GM18868 (cell line): ENCODE data around the gene ADRM1.

ENCODE experiments used
- ATAC-seq: cut with Tn5 transposase; IDR thresholded peaks from one replicate; pipeline ENCODE4 v1.9.1; 2021; ENCODE audit warnings: mild to moderate bottlenecking, moderate library complexity; ENCODE audit not compliant: unreplicated experiment

The ADRM1 gene

DNA sequence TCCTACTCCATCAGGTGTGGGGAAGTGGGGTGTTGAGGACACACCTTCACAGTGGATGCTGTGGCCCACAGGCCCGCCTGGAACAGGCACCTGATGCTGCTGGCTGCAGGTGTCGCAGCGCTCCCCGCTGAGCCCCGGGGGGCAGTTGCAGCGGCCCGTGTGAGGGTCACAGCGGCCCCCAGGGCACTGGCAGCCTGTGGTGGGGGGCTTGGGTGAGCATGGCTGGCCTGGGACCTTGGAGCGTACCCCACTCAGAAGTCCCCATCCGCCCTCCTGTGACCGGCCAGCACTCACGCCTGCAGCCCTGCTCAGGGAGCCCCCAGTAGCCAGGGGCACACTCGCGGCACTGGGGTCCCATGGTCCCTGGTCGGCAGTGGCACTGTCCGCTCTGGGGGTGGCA lies 19.2 kb downstream of the ADRM1 start:
- ATAC-seq = no peak

DNA sequence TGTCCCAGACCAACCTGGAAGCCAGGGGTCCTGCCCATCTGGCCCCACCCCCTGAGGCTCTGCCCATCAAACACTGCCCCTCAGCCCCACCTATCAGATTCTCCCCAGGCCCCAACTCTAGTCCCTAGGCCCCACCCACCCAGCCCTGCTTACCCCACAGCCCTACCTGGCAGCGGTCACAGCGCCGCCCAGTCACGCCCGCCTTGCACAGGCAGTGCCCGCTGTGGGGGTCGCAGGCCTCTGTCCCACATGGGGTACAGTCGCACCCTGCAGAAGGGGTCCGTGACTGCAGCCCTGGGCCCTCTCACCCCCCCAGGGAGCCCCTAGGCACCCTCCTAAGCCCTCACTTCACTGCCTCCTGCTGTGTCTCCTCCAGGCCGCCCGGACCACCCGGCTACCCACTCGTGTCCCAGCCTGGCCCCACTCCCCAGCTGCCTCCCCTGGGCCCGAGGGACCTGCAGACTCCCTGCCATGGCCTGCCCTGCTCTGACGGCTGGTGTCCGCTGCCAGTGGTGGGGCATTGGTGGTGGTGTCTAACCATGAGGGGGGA lies 19.8 kb downstream of the ADRM1 start:
- no peak for ATAC-seq

DNA sequence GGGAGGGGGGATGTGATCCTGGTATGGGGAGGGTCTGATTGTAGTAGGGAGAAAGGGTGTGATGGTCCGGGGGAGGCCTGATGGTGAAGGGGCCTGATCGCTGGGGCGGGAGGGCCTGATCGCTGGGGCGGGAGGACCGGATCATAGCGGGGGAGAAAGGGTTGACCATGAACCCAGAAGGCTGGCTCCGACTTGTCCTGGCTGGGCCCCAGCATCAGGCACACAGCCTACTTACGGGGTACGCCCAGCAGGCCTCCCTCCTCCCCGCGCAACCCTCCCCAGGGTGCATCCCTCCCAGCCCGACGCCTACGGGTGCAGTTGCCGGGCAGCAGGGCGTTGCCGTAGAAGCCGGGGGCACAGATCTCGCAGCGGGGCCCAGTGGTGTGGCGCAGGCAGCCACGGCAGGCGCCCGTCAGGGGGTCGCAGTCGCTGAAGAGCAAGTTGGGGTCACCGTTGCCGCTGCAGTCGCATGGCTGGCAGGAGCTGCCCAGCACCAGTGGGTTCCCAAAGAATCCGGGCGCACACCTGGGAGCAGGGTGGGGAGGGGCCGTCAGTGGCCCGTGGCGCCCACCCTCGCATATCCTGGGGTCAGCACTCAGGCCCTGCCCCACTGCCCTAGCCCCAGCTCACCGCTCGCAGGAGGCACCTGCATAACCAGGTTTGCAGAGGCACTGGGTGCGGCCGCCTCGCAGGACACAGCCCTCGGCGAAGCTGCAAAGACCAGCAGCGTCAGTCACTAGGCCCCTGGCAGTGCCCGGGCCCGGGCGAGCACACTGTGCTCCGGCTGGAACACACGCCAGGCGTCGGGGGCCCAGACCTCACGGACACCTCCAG lies 20.6 kb downstream of the ADRM1 start:
- no peak for ATAC-seq

DNA sequence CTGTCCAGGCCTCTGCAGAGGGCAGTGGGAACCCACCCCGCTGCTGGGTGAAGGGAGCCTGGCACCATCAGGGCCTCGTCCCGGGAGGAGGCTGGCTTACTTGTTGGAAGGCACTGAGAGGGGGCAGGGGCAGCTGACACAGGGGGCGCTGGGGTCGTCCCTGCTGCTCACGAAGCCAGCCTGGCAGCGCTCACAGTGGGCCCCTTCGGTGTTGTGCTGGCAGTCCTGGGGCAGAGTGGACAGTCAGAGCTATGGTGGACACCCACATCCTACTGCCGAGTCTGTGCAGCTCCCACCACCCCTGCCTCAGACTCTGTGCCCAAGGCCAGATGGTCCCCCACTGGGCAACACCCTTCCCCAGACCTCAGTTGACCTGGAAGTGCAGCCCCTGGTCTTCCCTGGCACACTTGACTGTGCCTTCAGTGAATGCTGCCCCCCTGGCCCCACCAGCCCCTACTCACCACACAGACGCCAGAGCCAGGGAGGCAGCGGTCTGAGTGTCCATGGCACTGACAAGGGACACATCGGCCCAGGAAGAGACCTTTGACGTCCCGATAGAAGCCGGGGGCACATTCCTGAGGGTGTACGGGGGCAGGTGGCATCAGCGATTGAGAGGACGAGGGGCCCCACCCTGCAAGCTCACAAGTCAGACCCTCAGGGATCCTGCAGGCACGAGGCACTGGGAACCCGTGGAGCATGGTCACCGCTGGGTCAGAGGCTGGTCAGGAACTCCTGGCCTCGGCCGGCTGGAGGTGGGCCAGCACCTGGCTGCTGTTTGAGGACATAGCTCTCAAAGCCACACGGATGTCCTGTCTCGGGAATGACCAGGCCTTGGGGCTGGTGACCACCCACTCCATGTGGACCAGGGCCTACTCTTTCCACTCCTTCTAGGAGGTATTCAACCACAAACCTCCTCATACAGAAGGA lies 21.4 kb downstream of the ADRM1 start:
- ATAC-seq = no peak

DNA sequence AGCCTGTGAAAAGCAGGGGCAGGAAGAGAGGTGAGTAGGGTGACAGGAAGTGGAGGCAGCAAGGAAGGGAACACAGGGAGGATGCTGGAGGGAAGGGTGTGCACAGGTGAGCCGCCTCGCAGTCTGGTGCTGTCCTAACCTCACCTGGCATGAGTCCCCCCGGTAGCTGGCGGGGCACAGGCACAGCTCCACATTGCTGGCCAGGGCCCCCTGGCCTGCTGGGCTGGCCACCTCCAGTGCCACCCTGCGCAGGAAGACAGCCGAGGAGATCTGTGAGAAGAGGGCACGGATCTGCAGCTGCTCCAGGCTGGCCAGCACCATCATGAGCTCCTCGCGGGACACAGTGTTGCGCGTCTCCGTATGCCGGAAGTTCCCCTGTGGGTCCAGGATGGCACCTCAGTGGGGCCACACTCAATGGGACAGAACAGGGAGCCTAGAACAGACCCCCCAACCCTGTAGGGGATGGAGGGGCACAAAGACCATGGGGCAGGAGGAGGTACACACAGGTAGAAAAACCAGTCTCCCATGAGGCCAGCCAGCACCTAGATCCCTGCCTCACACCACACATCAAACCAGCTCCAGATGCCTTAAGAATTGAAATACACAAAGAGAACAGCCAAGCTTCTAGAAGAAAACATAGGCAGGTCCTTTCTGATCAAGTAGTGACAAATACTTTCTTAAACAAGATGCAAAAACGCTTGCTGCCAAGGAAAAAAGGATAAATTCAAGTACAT lies 22.5 kb downstream of the ADRM1 start:
- no peak for ATAC-seq

DNA sequence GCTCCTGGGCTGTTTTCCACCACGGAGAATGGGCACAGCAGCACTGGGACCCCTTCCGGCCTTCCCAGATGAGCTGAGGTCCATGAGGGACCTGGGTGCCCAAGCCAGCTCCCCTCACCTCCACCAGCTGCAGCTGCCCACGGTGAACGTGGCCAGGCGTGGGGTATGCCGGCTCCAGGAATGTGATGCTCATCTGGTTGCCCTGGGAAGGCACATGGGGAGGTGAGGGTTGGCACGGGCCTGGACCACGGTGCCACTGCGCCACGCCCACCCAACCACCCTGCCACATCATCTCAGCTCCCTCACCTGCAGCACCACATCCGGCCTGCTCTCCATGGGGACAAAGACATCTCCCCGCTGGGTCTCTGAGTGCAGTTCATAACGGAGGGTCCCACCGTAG lies 23.8 kb downstream of the ADRM1 start:
- ATAC-seq = no peak

DNA sequence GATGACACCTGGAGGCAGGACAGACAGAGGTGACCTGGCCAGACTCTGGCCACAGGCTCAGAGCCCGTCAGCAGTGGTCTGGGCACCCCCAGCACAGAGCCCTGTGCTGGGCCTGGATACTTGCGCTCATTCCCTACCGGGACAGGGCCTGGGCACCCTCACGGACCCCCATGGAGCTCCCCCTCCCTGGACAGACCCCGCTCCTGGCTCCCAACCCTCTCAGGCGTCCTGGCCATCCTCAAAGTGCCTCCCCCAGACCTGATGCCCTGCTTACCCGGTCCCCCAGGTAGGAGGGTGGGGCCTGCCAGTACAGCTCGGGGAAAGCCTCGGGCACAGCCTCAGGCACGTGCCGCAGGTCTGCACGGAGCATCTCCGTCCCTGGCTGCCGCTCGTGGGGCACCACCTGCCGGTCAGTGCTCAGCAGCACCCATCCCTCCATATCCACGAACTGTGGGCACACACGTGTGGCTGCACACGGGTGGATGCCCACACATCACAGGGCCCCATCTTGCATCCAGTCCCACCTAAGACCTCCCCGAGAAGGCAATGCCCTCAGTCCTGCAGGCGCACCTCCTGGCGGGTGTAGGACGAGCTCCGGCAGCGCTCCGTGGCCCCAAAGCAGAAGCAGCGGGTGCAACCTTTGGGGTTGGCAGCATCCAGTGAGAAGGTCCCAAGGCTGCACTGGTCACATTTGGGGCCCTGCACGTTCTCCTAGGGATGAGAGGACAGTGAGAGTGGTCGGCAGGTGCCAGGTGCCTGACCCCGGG lies 24.3 kb downstream of the ADRM1 start:
- ATAC-seq = no peak

DNA sequence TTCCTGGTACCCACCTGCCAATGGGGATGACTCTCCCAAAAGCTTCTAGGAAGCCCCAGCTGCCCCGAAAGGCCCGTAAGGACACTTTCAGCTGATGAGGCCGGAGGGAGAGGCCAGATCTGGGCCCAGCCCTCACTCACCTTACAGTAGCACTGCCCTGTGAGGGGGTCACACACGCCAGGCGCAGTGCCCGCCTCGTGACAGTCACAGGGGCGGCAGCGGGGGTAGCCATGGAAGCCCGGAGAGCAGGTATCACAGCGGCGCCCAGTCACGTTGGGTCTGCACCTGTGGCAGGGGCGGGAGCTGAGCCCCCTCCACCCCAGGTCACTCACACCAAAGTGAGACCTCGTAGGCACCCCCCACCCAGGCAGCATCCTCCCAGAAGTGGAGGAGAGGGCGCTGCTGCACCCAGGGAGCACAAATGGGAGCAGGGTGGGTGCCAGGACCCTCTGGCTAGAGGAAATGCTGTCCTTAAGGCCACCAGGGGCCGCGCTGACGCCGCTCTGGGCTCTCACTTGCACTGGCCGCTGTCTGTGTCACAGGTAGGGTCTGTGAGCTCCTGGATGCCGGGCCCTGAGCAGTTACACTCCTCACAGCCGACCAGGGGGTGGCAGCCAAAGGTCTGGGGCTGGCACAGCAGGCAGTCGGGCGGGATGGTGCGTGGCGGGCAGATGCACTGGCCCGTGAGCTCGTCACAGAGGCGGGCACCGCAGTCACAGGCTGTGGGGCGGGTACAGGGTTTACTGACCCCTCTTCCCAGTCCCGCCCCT lies 25.1 kb downstream of the ADRM1 start:
- ATAC-seq = no peak

DNA sequence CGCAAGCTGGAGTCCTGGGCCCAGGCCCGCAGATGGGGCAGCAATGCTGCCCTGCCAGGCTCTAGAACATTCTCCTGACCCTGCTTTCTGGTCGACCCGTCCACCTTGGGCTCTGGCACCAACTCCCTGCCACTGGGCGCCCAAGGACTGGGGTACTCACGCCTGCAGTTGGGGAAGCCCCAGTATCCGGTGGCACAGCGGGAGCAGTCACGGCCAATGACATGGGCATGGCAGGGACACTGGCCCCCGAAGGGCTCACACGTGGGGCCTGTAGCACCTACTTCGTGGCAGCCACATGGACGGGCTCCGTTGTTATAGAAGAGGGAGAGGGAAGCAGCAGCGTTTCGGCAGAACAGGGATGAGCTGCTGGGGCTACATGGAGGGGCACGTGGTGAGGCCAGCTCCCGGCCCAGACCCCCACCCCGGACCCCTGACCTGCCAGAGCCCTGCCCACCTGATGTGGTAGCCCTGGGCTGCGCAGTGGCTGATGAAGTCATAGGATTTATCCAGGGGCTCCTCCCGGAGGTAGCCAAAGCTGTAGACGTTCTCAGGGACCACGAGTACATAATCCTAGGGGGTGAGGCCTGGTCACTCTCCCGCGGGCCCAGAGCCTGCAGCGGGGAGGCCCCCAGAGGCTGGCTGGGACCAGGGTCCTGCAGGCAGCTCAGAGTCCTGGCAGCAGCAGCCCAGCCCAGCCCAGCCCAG lies 26.0 kb downstream of the ADRM1 start:
- no peak for ATAC-seq

DNA sequence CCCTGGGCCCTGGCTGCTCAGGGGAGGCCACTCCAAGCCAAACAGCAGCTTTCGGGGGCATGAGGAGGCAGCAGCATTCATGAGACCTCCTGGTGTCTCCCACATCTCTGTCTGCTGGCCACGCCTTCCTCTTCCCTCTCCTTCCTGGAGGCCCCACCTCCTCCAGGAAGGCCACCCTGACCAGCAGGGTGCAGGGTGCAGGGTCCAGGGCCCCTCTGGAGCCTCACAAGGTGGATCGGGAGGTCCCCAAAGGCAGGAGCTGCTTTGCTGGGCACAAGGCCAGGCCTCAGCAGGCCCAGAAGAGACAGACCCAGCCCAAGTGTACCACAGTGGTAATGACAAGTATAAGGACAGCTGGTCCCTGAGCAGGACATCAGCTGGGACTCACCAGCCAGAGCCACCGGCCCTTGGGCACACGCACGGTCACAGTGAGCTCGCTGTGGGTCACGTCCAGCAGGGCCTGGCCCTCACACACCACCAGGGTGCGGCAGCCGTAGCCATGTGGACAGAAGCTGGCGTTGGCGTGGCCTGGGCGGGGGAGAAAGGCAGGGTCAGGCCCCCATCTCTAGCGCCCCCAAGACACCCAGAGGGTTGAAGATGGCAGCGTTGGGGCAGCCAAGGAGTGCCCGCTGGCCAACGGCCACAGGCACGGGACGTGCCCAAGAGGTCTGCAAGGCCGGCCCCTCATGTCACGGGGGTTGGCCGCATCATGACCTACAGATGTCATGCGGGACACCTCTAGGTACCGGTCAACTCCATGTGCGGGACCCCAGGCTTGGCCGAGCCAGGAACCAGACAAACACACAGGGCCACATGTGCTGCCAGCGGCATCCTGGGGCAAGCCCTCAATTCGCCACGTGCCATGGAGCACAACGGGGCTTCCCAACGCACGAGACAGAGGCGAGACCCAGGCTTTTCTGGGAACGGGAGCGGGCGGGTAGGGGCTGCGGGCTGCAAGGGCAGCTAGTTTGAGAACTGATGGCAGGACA lies 26.9 kb downstream of the ADRM1 start:
- ATAC-seq = no peak

DNA sequence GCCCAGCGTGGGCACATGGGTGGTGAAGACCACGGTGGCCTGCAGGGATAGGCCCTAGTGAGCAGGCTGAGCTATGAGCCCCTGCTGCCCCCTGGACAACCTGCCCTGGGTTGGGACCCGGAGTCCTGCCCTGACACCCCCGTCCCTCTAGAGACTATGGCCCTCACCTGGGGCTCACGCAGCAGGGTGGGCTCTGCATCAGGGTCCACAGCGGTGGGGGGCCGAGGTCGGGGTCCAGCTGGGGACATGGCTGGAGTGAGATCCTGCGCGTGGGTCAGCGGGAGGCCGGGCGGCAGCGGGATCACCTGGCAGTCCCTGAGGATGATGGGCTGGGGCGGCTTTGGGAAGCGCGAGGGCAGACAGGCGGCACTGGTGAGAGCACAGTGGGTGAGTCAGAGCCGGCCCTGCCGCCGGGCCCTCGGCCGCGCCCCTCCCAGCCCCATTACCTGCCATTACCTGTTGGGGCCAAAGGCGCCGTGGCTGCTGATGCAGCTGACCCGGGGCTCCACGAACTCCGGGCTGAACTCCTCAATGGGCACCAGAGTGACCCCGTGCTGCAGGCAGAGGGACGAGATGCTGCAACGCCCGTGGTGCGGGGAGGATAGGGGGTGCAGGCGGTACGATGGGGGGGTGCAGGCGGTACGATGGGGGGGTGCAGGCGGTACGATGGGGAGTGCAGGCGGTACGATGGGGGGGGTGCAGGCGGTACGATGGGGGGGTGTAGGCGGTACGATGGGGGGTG lies 27.9 kb downstream of the ADRM1 start:
- no peak for ATAC-seq

DNA sequence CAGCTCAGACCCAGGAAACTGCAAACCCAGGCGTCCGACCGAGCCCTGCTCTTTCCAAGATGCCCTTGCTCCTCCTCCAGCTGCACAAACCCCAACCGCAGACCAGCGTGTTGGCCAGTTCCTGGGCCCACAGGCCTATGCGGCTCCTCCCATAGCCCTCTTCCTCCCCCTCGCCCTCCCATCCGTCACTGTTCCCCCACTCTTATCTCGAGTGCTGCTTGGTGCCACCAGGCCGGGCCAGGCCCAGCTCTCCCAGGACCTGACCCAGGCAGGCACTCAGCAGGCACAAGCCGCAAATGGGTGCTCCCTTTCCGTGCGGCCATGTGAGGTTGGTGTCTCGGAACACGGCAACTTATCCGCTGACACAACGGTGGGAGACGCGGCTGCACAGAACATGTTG lies 28.6 kb downstream of the ADRM1 start:
- ATAC-seq = no peak

DNA sequence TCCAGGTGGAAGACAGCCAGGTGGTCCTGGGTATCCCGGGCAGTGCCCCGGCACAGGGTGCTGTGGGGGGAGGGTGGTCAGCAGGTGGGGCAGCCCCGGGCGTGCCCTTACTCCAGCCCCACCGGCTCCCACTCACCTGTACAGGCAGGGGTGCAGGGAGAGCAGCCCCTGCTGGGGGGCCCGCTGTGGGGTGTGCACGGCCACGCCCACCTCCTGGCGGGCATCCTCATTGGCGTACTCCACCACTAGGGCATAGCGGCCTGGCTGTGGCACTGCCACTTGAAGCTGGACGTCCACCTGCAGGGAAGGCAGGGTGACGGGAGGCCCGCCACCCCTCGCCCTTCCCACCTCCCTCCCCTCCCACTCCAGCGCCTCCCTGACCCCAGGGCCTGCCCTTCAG lies 29.6 kb downstream of the ADRM1 start:
- ATAC-seq = no peak

DNA sequence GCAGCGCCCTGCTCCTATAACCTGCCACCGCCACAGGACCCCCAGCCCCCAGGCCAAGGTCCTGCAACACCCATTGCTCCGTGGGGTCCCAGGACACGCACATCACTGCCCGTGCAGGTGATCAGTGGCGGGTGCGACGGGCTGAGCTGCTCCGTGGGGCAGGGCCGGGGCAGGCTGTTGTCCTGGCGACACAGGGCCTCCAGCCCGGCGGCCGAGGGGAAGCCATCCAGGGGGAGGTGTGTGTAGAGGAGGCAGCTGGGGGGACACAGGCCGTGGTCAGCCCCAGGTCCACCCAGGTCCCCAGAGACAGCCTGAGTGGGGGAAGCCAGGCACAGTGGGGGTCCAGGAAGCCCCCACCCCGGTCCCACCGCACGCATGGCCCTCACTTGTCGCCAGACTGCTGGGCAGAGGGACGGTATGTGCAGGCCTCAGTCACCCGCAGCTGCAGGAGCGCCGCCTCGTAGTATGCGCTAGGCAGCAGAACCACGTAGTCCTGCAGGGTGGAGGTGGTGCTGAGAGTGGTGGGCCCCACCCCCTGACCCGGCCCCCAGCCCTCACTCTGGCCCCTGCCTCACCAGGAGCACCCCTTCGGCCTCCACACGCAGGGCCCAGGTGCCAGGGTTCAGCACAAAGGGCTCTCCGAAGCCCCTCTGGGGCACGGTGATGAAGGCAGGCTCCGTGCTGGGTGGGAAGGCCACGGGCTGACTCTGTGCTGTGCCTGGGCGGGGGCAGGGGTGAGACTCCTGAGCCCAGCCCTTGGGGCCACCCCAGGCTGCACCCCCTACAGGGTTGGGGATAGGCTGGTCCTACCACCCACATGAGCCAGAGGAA lies 30.4 kb downstream of the ADRM1 start:
- ATAC-seq = no peak

DNA sequence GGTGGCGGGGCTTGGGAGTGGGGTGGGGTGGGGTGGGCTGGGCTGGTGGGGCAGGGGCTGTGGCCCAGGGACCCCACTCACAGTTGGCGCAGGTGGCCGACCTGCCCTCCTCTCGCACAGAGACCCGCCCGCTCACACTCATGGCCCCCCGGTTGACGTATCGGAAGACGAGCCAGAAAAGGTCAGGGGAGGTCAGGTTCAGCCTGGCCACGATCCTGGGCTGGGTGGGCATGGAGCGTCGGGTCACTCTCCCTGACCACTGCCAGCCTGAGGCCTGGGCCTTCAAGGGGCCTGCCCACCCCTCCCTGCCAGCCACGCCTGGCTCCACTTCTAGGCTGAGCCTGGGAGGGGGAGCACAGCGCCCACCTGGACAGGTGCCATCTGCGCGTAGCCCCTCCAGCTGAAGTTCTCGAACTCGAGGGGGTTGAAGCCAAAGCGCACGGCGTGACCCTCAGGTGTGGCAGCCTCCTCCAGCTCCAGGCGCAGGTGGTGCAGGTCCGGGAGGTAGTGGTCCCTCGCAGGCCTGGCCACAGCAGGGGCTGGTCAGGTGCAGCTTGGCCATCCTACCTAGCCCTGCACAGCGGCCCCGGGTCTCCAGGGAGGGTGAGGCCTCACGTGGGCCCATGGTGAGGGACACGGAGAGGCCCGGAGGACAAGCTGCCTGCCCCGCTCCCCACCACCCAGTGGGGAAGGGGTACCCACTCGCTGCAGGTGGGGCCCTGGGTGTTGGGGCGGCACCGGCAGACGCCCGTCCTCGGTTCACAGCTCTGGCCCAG lies 31.2 kb downstream of the ADRM1 start:
- ATAC-seq = no peak
